ENCODE data around the gene TRIM9. TPM values are rescaled to one million over a fixed set of nuclear protein-coding genes. Genes with fewer than 3 reads are reported as not detected.

TRIM9 gene
- total and polyA plus RNA-seq, 2 of the 4 experiments (the other 2 are of a cell fraction) = under 0.01 to 0.09 TPM

- Histone ChIP-seq H3K79me1 (ENCODE audit: low read depth in 1 of 2, low read length in 2 of 2) (peaks cover 3 to 7% of the 10 kb centered on the region in 2 experiments; a peak in 3 of 4 replicates), H2AFZ (replicated peaks; ENCODE audit: low read length, poor library complexity) (no peak overlapping the region), H2AK5ac (ENCODE audit: low read depth, low read length) (no peak overlapping the region), H3K4me3 (ENCODE audit: insufficient read depth, low read depth, low read length) (no peak overlapping the region), H3K9me1 (ENCODE audit: insufficient read depth, low read length) (peaks cover 11% of the 10 kb centered on the region), H4K91ac (ENCODE audit: insufficient read depth, low read depth, low read length) (no peak overlapping the region), H3K18ac (ENCODE audit: low read depth, low read length) (no peak overlapping the region), H3K27me3 (ENCODE audit: control insufficient read depth, insufficient read depth, low read length) (no peaks in the 10 kb centered on the region), H3K9me3 (ENCODE audit: control insufficient read depth, insufficient read depth, low read length) (no peaks in the 10 kb centered on the region), H3K4me1 (ENCODE audit: control insufficient read depth, insufficient read depth, low read length) (peaks cover 6% of the 10 kb centered on the region), H3K4me2 (ENCODE audit: low read depth, low read length) (no peak overlapping the region), H3K4ac (ENCODE audit: low read depth, low read length) (no peak overlapping the region), H3K14ac (replicated peaks; ENCODE audit: low read depth, low read length) (no peak overlapping the region), H2BK5ac (ENCODE audit: low read depth, low read length, poor library complexity, severe bottlenecking) (no peak overlapping the region), H4K5ac (ENCODE audit: low read depth, low read length) (no peak overlapping the region), H3K23ac (ENCODE audit: low read depth, low read length) (no peak overlapping the region), H3K27ac (ENCODE audit: insufficient read depth, low read length) (no peak overlapping the region), H2BK20ac (ENCODE audit: low read depth, low read length) (no peak overlapping the region), H2BK15ac (ENCODE audit: low read depth, low read length) (no peak overlapping the region), H3K36me3 (ENCODE audit: control insufficient read depth, insufficient read depth, low read length) (peaks cover 21% of the 10 kb centered on the region), H4K8ac (ENCODE audit: low read depth in 2 of 2, low read length in 2 of 2) (no peak overlapping the region), H2AK9ac (replicated peaks; ENCODE audit: low read depth, low read length, poor library complexity) (no peak overlapping the region), H3K9ac (ENCODE audit: low read depth, low read length) (no peak overlapping the region), H3K56ac (ENCODE audit: extremely low read depth, insufficient read depth, low read length) (no peak overlapping the region), H2BK120ac (ENCODE audit: low read depth, low read length) (no peak overlapping the region), H4K20me1 (ENCODE audit: insufficient read depth, low read length) (no peaks in the 10 kb centered on the region)
- no peak for ATAC-seq (ENCODE audit: low read depth)
- intact Hi-C loops (cut with micrococcal nuclease) = loop anchor here (10.0 kb wide), 1 partner anchor 277 kb away; no protein-coding TSS in a partner anchor
- no peak for DNase-seq
- no CpG with 5 or more reads among the region's 1 CpG for WGBS, 2 experiments (ENCODE audit: extremely low coverage in 2 of 2, insufficient read length in 1 of 2)
- no TSS peak for BruUV-seq (replicated peaks)
- ChIA-PET CTCF (no interaction called here), POLR2A (ENCODE audit: unreplicated experiment) (no interaction called here)
- TF ChIP-seq BHLHE40 (IDR thresholded peaks at IDR 0.05; ENCODE audit: low read depth, low read length) (no peak), CHD1 (IDR thresholded peaks at IDR 0.05; ENCODE audit: low read depth, low read length) (no peak), RAD21 (IDR thresholded peaks at IDR 0.05; ENCODE audit: low read length) (no peak), RCOR1 (IDR thresholded peaks at IDR 0.05; ENCODE audit: insufficient replicate concordance, low read length) (no peak), MXI1 (IDR thresholded peaks at IDR 0.05; ENCODE audit: borderline replicate concordance, low read depth, low read length) (no peak), SMC3 (IDR thresholded peaks at IDR 0.05; ENCODE audit: low read depth, low read length) (no peak), NFE2L2 (IDR thresholded peaks at IDR 0.05; ENCODE audit: low read depth, low read length) (no peak), POLR2A (IDR thresholded peaks at IDR 0.05; ENCODE audit: low read depth, low read length) (no peak)
- TF ChIP-seq, protein P1, sequence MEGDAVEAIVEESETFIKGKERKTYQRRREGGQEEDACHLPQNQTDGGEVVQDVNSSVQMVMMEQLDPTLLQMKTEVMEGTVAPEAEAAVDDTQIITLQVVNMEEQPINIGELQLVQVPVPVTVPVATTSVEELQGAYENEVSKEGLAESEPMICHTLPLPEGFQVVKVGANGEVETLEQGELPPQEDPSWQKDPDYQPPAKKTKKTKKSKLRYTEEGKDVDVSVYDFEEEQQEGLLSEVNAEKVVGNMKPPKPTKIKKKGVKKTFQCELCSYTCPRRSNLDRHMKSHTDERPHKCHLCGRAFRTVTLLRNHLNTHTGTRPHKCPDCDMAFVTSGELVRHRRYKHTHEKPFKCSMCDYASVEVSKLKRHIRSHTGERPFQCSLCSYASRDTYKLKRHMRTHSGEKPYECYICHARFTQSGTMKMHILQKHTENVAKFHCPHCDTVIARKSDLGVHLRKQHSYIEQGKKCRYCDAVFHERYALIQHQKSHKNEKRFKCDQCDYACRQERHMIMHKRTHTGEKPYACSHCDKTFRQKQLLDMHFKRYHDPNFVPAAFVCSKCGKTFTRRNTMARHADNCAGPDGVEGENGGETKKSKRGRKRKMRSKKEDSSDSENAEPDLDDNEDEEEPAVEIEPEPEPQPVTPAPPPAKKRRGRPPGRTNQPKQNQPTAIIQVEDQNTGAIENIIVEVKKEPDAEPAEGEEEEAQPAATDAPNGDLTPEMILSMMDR (conservative IDR thresholded peaks at IDR 0.05; ENCODE audit: low read depth, low read length) = no peak
- TF ChIP-seq, protein P2, sequence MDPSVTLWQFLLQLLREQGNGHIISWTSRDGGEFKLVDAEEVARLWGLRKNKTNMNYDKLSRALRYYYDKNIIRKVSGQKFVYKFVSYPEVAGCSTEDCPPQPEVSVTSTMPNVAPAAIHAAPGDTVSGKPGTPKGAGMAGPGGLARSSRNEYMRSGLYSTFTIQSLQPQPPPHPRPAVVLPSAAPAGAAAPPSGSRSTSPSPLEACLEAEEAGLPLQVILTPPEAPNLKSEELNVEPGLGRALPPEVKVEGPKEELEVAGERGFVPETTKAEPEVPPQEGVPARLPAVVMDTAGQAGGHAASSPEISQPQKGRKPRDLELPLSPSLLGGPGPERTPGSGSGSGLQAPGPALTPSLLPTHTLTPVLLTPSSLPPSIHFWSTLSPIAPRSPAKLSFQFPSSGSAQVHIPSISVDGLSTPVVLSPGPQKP (IDR thresholded peaks at IDR 0.05; ENCODE audit: borderline replicate concordance, low read depth, low read length) = no peak
- TF ChIP-seq, protein P3, sequence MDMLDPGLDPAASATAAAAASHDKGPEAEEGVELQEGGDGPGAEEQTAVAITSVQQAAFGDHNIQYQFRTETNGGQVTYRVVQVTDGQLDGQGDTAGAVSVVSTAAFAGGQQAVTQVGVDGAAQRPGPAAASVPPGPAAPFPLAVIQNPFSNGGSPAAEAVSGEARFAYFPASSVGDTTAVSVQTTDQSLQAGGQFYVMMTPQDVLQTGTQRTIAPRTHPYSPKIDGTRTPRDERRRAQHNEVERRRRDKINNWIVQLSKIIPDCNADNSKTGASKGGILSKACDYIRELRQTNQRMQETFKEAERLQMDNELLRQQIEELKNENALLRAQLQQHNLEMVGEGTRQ (IDR thresholded peaks at IDR 0.05; ENCODE audit: low read depth, low read length) = no peak
- dilution Hi-C loops (cut with HindIII; ENCODE audit: low sequenced_read_pairs, unreplicated experiment) = no loop called here
- in situ Hi-C loops (cut with MboI; ENCODE audit: low sequenced_read_pairs) = no loop called here
These were observed 162.7 kb downstream of the TRIM9 start for GRCh38 chr14:50932156-50932555.

Data from IMR-90 (cell line).